Esophagus muscularis mucosa (tissue), 4 donors: Measurements from ENCODE around the gene TRPV3.

ENCODE experiments used
- CTCF ChIP-seq, 3 experiments: fragments of 200-600 bp in 2 of 3; fragments of 450-650 bp in 1 of 3; sonication (generic) in 2 of 3; IDR thresholded peaks; one replicate each; pipeline ENCODE4 v1.5.1; 2017 to 2019; ENCODE audit warnings: antibody characterized with exemption in 3 of 3, mild to moderate bottlenecking in 2 of 3, moderate library complexity in 1 of 3
- EP300 ChIP-seq: sonication (generic); formaldehyde crosslinking; IDR thresholded peaks from one replicate; pipeline ENCODE4 v1.6.1; 2017; ENCODE audit warnings: antibody characterized with exemption
- POLR2A ChIP-seq: fragments of 450-650 bp; IDR thresholded peaks from one replicate; pipeline ENCODE4 v1.6.1; 2017; ENCODE audit warnings: antibody characterized with exemption, moderate library complexity, mild to moderate bottlenecking, low read depth
- POLR2AphosphoS5 ChIP-seq, 2 donors: sonication (generic); formaldehyde crosslinking; IDR thresholded peaks; one replicate each; pipeline ENCODE4 v1.6.1; 2017; ENCODE audit warnings: antibody characterized with exemption in 2 of 2

GRCh38 chr17:3575511-3575910 lies 17.9 kb upstream of the TRPV3 start:
- TF ChIP-seq POLR2A (no peak), CTCF (IDR thresholded peaks at IDR 0.05) (no peak), EP300 (no peak), POLR2AphosphoS5 (IDR thresholded peaks at IDR 0.05) (no peak)
